ENCODE results near the gene RNASE9. TPM values are rescaled to one million over a fixed set of nuclear protein-coding genes. Genes with fewer than 3 reads are reported as not detected.
"Not testable (repeated sequence)": the region's sequence is repeated elsewhere in the genome, so short reads cannot be mapped to it uniquely, and the experiment has no call there.

RNASE9 gene
- total and polyA plus RNA-seq, 3 donors from 2014 or later, result not detected

GRCh38 chr14:20522332-20522731 is 38.5 kb downstream of the RNASE9 start:
- DNase-seq, result no peak
- intact Hi-C loops (cut with DNase I; ENCODE audit: low total_unique reads), result no loop called here
- WGBS, 2 donors, result 77 to 90% methylated on average over 1 of the region's 1 CpG
- no peaks in the 10 kb centered on the region for H3K36me3 ChIP-seq (ENCODE audit: low read depth, missing control alignments)
- no peaks in the 10 kb centered on the region for H3K4me1 ChIP-seq
- H3K27me3 ChIP-seq, result no peaks in the 10 kb centered on the region
- H3K9me3 ChIP-seq, result no peaks in the 10 kb centered on the region
- TF ChIP-seq CTCF (IDR thresholded peaks at IDR 0.05) (no peak), POLR2A (IDR thresholded peaks at IDR 0.05) (no peak)
- H3K4me3 ChIP-seq, result no peak overlapping the region
- H3K27ac ChIP-seq, result no peak overlapping the region

DNA sequence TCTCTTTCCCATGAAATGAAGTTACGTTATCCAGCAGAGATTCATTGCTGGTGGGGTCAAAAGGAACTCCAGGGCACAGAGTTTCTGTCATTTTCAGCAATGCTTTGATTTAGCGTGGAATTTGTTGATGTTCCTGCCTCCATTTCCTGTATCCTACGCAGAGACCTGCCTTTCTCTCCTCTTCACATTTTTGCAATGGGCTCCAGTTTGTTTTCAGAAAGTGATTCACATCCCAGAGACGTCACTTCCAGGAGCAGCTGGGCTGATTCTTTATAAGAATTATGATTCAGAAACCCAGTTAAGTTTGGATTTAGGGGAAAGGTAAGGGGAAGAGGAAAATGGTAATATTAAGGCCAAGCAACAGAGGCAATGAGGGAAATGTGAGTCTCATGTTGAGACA is 43.9 kb downstream of the RNASE9 start:
- H3K36me3 ChIP-seq (ENCODE audit: low read depth, missing control alignments), result no peaks in the 10 kb centered on the region
- H3K27me3 ChIP-seq, result no peaks in the 10 kb centered on the region
- intact Hi-C loops (cut with DNase I; ENCODE audit: low total_unique reads), result no loop called here
- no peaks in the 10 kb centered on the region for H3K9me3 ChIP-seq
- no peak for DNase-seq
- 66 to 73% methylated on average over 4 of the region's 4 CpGs for WGBS, 2 donors
- TF ChIP-seq CTCF (IDR thresholded peaks at IDR 0.05) (no peak), POLR2A (IDR thresholded peaks at IDR 0.05) (no peak)
- no peak overlapping the region for H3K27ac ChIP-seq
- no peaks in the 10 kb centered on the region for H3K4me1 ChIP-seq
- H3K4me3 ChIP-seq, result no peak overlapping the region

DNA sequence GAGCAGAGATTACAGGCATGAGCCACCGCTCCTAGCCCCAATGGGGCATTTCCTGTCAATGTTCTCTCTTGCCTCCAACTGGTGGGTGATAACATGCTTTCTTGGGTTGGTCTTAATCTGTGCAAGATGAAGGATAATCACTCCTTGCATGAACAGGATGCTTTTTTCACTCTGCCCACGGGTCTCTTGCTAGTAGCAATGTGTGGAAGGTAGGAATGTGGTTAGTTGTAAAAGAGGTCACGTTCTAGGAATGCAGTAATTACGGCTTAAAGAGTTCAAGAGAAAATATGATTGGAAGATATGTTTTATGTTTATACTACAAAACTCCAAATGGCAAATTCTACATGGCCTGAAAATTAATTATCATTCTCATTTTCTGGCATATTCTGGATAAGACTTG is 45.0 kb downstream of the RNASE9 start:
- TF ChIP-seq POLR2A (IDR thresholded peaks at IDR 0.05) (no peak), CTCF (IDR thresholded peaks at IDR 0.05) (no peak)
- no peaks in the 10 kb centered on the region for H3K4me1 ChIP-seq
- 57 to 67% methylated on average over 4 of the region's 4 CpGs for WGBS, 2 donors

GRCh38 chr14:20512177-20512905 is 48.5 kb downstream of the RNASE9 start:
- no peak overlapping the region for H3K27ac ChIP-seq
- no peak for DNase-seq
- H3K4me1 ChIP-seq, result no peaks in the 10 kb centered on the region
- no peaks in the 10 kb centered on the region for H3K36me3 ChIP-seq (ENCODE audit: low read depth, missing control alignments)
- no peaks in the 10 kb centered on the region for H3K27me3 ChIP-seq
- H3K9me3 ChIP-seq, result no peaks in the 10 kb centered on the region
- intact Hi-C loops (cut with DNase I; ENCODE audit: low total_unique reads), result no loop called here
- H3K4me3 ChIP-seq, result no peak overlapping the region
- no peak for TF ChIP-seq CTCF (IDR thresholded peaks at IDR 0.05)
- no peak for TF ChIP-seq POLR2A (IDR thresholded peaks at IDR 0.05)
- WGBS, 2 donors, result 68 to 75% methylated on average over 7 of the region's 7 CpGs

More for the DNA sequence above, 45.0 kb downstream of the RNASE9 start:
- no peak overlapping the region for H3K4me3 ChIP-seq
- DNase-seq, result no peak
- intact Hi-C loops (cut with DNase I; ENCODE audit: low total_unique reads), result no loop called here
- H3K27me3 ChIP-seq, result no peaks in the 10 kb centered on the region
- no peak overlapping the region for H3K27ac ChIP-seq
- H3K36me3 ChIP-seq (ENCODE audit: low read depth, missing control alignments), result no peaks in the 10 kb centered on the region
- no peaks in the 10 kb centered on the region for H3K9me3 ChIP-seq

- Histone ChIP-seq H3K9me3 (no peaks in the 10 kb centered on the region), H3K4me1 (no peaks in the 10 kb centered on the region), H3K4me3 (no peak overlapping the region), H3K27me3 (no peaks in the 10 kb centered on the region), H3K27ac (no peak overlapping the region), H3K36me3 (ENCODE audit: low read depth, missing control alignments) (no peaks in the 10 kb centered on the region)
- DNase-seq, result no peak
- TF ChIP-seq POLR2A (IDR thresholded peaks at IDR 0.05) (no peak), CTCF (IDR thresholded peaks at IDR 0.05) (no peak)
- WGBS, 2 donors, result 91 to 95% methylated on average over 8 of the region's 8 CpGs
- intact Hi-C loops (cut with DNase I; ENCODE audit: low total_unique reads), result no loop called here
Measured at GRCh38 chr14:20508367-20508766, 52.5 kb downstream of the RNASE9 start.

DNA sequence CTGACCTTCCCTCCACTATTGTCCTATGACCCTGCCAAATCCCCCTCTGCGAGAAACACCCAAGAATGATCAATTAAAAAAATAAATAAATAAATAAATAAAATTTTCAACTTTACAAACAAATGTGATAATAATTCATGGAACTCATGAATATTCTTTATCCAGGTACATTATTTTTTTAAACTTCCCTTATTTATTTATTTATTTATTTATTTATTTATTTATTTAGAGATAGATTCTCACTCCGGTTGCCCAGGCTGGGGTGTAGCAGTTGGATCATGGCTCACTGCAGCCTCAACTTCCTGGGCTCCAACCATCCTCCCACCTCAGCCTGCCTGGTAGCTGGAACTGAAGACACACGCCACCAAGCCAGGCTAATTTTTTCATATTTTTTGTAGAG is 53.3 kb downstream of the RNASE9 start:
- H3K4me3 ChIP-seq; H3K27me3 ChIP-seq; DNase-seq; intact Hi-C loops (cut with DNase I; ENCODE audit: low total_unique reads); H3K36me3 ChIP-seq (ENCODE audit: low read depth, missing control alignments); H3K27ac ChIP-seq; H3K9me3 ChIP-seq; H3K4me1 ChIP-seq: not testable (repeated sequence)
- WGBS, 2 donors, result 83 to 92% methylated on average over 3 of the region's 3 CpGs

DNA sequence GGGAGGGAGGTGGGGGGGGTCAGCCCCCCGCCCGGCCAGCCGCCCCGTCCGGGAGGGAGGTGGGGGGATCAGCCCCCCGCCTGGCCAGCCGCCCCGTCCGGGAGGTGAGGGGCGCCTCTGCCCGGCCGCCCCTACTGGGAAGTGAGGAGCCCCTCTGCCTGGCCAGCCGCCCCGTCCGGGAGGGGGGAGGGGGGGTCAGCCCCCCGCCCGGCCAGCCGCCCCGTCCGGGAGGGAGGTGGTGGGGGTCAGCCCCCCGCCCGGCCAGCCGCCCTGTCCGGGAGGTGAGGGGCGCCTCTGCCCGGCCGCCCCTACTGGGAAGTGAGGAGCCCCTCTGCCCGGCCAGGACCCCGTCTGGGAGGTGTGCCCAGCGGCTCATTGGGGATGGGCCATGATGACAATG is 54.1 kb downstream of the RNASE9 start:
- WGBS, 2 donors, result no CpG with 5 or more reads among the region's 30 CpGs
- intact Hi-C loops (cut with DNase I; ENCODE audit: low total_unique reads); H3K4me3 ChIP-seq; H3K36me3 ChIP-seq (ENCODE audit: low read depth, missing control alignments); DNase-seq; H3K27ac ChIP-seq; H3K27me3 ChIP-seq; H3K4me1 ChIP-seq; H3K9me3 ChIP-seq: not testable (repeated sequence)

All from testis (tissue), 3 donors.